HAP-1 (cell line): Measurements from ENCODE around the gene ATP1A4.
A peak's percentile ranks its signal among the peaks of the same experiment; 100 is the strongest.

Source experiments
- DNase-seq, 2 experiments: peaks; one replicate each; pipeline ENCODE4 v3.0.0-alpha.2; 2016 to 2020; ENCODE audit warnings: low spot score in 2 of 2
- H3K27me3 ChIP-seq: fragments of 250-450 bp; sonication (Bioruptor Pico); 2 replicates; pipeline ENCODE4 v1.5.1; 2020; ENCODE audit warnings: low read depth, mild to moderate bottlenecking, moderate library complexity
- H3K36me3 ChIP-seq: fragments of 250-450 bp; sonication (Bioruptor Pico); replicated peaks from 2 replicates; pipeline ENCODE4 v1.5.1; 2020; ENCODE audit warnings: mild to moderate bottlenecking
- H3K4me1 ChIP-seq: fragments of 250-450 bp; sonication (Bioruptor Pico); 2 replicates; pipeline ENCODE4 v1.5.1; 2020; ENCODE audit warnings: mild to moderate bottlenecking
- H3K4me3 ChIP-seq: fragments of 250-450 bp; sonication (Bioruptor Pico); 2 replicates; pipeline ENCODE4 v1.5.1; 2020; ENCODE audit warnings: mild to moderate bottlenecking, moderate library complexity
- H3K9me3 ChIP-seq: fragments of 250-450 bp; sonication (Bioruptor Pico); 2 replicates; pipeline ENCODE4 v1.5.1; 2020; ENCODE audit warnings: mild to moderate bottlenecking, moderate library complexity
- in situ Hi-C: fragments of 300-500 bp; cut with MboI; formaldehyde crosslinking; loops from 3 replicates; pipeline ENCODE4 v1.14.3; 2020; ENCODE audit warnings: low sequenced_read_pairs, inconsistent platforms, mixed read lengths

Gene ATP1A4

DNA sequence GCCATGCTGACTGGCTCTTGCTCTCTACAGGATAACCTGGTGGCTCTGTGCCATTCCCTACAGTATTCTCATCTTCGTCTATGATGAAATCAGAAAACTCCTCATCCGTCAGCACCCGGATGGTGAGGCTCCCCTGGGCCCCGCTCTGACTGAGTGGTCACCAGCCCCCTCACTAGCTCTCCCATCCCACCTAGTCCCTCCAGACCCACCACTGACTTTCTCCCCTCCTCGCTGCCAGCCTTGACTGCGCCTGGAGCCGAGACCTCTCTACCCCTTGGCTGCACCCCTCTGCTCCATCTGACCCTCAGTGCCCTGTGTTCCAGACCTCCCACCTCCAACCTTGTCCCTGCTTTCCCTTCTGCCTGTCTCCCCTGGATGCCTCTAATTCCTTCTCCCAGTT, 34.8 kb downstream of the ATP1A4 start:
- Histone ChIP-seq H3K9me3 (no peaks in the 10 kb centered on the region), H3K4me3 (no peak overlapping the region), H3K36me3 (no peaks in the 10 kb centered on the region), H3K27me3 (no peaks in the 10 kb centered on the region; the same call in 1 of the 2 replicates), H3K4me1 (no peaks in the 10 kb centered on the region)
- in situ Hi-C loops: no loop called here
- no peak for DNase-seq

DNA sequence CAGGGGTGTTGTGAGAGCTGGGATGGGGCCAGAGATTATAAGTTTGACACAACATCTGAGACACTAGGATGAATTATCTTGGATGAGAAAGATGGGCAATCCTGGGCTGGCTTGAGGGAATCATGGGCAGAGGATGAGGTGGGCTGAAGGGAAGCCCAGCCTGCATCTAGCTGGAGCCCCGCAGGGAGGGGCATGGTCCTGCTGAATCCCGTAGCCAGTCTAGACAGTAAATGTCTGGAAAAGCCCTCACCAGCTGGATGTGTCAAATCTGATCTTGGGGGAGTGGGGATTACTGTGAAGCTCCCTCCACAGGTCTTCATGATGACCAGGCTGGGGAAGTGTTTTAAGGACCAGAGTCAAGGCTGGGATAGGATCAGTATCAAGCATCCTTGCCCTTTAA, 35.3 kb downstream of the ATP1A4 start:
- in situ Hi-C loops: no loop called here
- H3K4me3 ChIP-seq: no peak overlapping the region
- H3K27me3 ChIP-seq: no peaks in the 10 kb centered on the region; the same call in 1 of the 2 replicates
- no peaks in the 10 kb centered on the region for H3K4me1 ChIP-seq
- DNase-seq: no peak
- no peaks in the 10 kb centered on the region for H3K9me3 ChIP-seq
- no peaks in the 10 kb centered on the region for H3K36me3 ChIP-seq

DNA sequence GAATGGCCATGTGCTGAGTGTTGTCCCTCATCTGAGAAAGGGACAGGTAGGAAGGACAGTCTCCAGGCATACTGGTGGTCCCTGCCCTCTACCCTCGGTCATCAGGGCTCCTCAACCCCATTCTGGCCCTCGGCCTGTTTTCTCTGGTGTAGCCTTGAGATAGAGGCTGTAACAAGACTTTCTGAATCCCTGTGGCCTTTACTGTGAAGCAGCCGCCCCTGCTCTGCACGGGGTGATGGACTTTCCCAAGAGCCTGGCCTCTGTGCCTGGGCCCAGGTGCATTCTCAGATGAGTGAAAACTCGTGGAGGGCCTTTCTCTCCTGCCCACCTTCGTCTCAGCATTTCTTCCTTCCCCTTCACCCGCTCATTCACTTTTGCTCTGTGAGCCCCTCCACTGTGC, 36.0 kb downstream of the ATP1A4 start:
- Histone ChIP-seq H3K4me3 (no peak overlapping the region), H3K4me1 (no peaks in the 10 kb centered on the region), H3K27me3 (no peaks in the 10 kb centered on the region; the same call in 1 of the 2 replicates), H3K9me3 (no peaks in the 10 kb centered on the region), H3K36me3 (no peaks in the 10 kb centered on the region)
- no peak for DNase-seq
- in situ Hi-C loops: no loop called here

DNA sequence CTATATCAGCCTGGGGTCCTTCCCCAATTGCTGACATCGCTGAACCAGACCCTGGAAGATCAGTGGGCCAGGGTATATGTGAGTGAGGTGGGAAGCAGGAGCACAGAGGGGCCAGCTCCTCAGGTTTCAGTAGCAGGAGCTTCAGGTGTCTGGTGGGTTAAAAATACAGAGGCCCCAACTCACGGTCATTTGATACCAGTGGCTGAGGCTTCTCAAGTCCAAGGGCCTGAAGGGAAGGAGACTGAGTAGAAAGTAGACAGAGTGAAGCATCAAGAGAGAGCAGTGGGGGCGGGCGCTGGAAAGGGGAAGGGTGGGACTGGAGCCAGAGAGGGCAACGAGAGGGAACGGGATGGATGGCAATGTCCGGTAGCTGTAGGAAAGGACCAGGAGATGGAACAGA, 36.9 kb downstream of the ATP1A4 start:
- no peak for DNase-seq
- in situ Hi-C loops: no loop called here
- peaks cover 3% of the 10 kb centered on the region; the same call in 1 of the 2 replicates for H3K4me1 ChIP-seq
- H3K36me3 ChIP-seq: no peaks in the 10 kb centered on the region
- H3K27me3 ChIP-seq: peaks cover 2% of the 10 kb centered on the region; the same call in 1 of the 2 replicates
- H3K9me3 ChIP-seq: no peaks in the 10 kb centered on the region
- no peak overlapping the region for H3K4me3 ChIP-seq

DNA sequence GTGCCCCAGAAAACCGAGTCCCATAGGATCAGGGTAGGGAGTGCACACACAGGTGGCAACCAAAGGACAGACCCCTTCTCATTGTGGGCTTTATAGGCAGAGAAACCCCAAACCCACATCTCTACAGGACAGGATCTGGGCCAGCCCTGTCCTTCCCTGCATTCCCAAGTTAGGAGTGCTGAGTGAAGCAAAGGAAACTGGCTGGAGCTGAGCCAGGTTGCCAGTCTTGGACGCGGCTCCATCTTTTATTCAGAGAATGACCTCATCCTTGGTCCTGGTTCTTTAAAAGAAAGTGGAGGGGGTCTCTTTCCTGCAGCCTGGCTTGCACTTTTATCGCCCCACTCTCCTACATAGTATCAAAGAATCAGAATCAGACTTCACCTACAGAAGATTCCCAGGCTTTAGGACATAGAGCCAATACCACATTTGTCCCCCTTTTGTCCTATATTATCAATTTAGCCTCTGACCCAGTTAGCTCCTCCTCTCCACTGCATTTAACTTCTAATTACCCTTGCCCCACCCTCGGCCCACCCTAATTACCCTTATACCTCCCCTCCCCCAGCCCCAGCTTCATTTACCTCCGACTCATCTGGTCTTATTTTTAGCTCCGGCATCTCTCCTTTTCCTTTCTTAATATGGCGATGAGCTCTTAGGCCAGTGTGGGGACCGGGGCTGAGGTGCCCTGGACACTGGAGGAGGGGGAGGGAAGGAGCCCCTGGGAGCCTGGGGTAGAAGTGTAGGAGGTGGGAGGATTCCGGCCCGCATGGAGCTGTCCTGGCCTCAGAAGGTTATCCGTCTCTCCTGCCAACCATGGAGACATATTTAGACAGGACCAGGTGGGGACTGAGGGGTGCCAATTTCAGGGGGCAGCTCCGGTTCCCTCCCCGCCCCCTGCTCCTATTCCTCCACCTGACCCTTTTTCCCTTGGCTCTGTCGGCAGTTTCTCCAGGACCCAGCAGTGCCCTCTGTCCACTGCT, 38.5 kb downstream of the ATP1A4 start, which contains the start of gene CASQ1:
Gene CASQ1 (plus strand): TSS at position 927 of the 977 bp plus-strand sequence. CDS start 177 bp downstream, outside the sequence.
- peaks cover 4% of the 10 kb centered on the region; the same call in 1 of the 2 replicates for H3K4me1 ChIP-seq
- in situ Hi-C loops: loop anchor here (5.0 kb wide), 1 partner anchor 102 kb away; no protein-coding TSS in a partner anchor
- peaks cover 2% of the 10 kb centered on the region; the same call in 1 of the 2 replicates for H3K27me3 ChIP-seq
- no peak within 1 kb of the TSS for H3K4me3 ChIP-seq
- DNase-seq: no peak
- no peaks in the 10 kb centered on the region for H3K36me3 ChIP-seq
- no peaks in the 10 kb centered on the region for H3K9me3 ChIP-seq

DNA sequence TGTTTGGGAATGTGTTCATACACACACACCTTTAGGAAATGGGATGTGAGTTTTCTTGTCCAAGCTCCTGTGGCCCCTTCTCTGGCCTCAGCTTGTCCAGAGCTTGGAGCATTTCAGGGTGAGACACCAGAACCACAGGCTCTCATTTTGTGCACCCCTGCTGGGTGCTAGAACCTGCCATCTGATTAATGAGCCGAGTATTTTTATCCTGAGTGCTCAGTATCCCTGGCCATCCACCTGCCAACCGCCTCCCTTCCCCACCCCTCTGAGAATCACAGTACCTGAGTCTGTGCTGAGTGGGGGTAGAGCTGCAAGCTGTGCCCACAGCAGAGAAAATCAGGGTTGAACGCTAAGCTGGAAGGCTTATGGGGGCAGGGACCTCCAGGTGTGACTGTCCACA, 40.4 kb downstream of the ATP1A4 start:
- H3K4me1 ChIP-seq: peaks cover 4% of the 10 kb centered on the region; the same call in 1 of the 2 replicates

DNA sequence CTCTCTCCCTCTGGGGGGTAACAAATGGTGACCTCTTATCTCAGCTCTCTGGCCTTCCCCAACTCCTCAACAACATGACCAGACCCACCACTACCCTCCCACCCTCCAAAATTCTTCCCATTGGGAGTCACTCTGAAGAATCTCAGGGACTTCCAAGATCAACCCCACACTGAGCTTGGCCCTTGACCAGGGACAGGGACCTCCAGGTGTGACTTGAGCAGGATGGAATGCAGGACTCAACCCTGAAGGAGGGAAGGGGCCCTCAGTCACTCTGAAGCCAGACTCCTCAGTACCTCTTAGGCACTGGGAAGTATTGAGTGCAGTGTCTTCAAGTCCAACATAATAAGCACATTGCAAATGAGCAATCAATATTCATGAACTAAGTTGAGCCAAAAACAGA, 40.8 kb downstream of the ATP1A4 start:
- H3K27me3 ChIP-seq: peaks cover 2% of the 10 kb centered on the region; the same call in 1 of the 2 replicates
- in situ Hi-C loops: loop anchor here (5.0 kb wide), 1 partner anchor 100 kb away; no protein-coding TSS in a partner anchor
- H3K9me3 ChIP-seq: no peaks in the 10 kb centered on the region
- H3K36me3 ChIP-seq: no peaks in the 10 kb centered on the region
- H3K4me1 ChIP-seq: peaks cover 4% of the 10 kb centered on the region; the same call in 1 of the 2 replicates
- DNase-seq: no peak
- H3K4me3 ChIP-seq: no peak overlapping the region

More for the DNA sequence above, 40.4 kb downstream of the ATP1A4 start:
- no peak overlapping the region for H3K4me3 ChIP-seq
- no peaks in the 10 kb centered on the region for H3K9me3 ChIP-seq
- no peak for DNase-seq
- peaks cover 2% of the 10 kb centered on the region; the same call in 1 of the 2 replicates for H3K27me3 ChIP-seq
- in situ Hi-C loops: loop anchor here (5.0 kb wide), 1 partner anchor 101 kb away; no protein-coding TSS in a partner anchor
- H3K36me3 ChIP-seq: no peaks in the 10 kb centered on the region

DNA sequence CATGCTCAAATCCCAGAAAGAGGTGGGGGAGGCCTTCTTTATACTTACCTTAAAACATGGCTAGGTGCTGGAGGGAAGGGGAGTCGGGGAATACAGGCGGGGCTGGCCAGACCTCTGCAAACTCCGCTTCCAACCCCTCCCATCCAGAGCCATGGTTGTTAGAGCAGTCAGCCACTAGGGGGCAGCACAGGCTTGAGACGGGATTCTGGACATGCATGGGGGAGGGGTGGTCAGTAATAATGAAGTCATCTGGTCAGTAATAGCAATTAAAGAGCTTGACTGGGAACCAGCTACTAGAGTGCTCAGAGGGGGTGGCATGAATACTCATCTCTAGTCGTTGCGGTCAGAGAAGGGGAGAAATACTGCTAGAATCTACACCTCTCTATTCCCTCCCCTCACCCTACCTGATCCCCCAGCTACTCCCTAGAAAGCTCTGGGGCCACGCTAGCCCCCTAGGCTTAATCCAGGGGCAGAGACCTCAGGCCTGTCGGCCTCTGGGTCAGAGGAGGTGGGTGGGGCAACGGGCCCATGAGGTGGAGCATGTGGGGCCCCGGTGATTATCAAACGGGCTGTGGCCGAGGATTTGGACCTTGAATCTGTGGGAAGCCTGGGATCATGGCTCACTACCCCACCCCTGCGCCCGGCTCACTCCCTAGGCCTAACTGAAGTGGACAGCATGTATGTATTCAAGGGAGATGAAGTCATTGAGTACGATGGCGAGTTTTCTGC, 41.9 kb downstream of the ATP1A4 start:
- Histone ChIP-seq H3K27me3 (peaks cover 2% of the 10 kb centered on the region; the same call in 1 of the 2 replicates), H3K9me3 (no peaks in the 10 kb centered on the region), H3K4me3 (no peak overlapping the region), H3K4me1 (peaks cover 4% of the 10 kb centered on the region; the same call in 1 of the 2 replicates), H3K36me3 (no peaks in the 10 kb centered on the region)
- in situ Hi-C loops: loop anchor here (5.0 kb wide), 1 partner anchor 99 kb away; no protein-coding TSS in a partner anchor
- DNase-seq: peak; percentile 72 to 93

DNA sequence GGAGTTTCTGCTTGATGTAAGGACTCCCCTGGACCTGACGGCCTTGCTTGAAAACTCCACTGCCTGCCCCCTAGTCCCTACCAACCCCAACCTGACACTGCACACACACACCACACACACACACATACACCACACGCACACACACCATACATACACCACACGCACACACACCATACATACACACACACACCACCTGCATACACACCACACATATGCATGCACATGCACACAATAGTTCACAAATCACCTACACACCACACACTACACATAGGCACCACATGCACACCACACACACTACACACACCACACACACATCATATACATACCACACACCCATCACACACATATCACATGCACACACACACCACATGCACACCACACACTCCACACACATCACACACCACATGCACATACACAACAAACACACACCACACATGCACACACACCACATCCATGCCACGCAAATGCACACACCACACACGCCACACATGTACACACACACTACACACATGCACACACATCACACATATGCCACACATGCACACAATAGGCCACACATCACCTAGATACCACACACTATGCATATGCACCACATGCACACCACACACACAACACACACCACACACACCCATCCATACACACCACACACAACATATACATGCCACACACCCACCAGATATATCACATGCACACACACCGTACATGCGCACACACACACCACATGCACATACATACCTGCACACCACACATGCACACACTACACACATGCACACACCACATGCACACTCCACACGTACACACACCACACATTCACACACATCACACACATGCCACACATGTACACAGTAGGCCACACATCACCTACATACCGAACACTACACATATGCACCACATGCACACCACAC, 42.7 kb downstream of the ATP1A4 start:
- H3K36me3 ChIP-seq: no peaks in the 10 kb centered on the region
- H3K27me3 ChIP-seq: peaks cover 2% of the 10 kb centered on the region; the same call in 1 of the 2 replicates
- in situ Hi-C loops: loop anchor here (5.0 kb wide), 1 partner anchor 98 kb away; no protein-coding TSS in a partner anchor
- no peaks in the 10 kb centered on the region for H3K9me3 ChIP-seq
- H3K4me3 ChIP-seq: no peak overlapping the region
- H3K4me1 ChIP-seq: peaks cover 4% of the 10 kb centered on the region; the same call in 1 of the 2 replicates
- DNase-seq: no peak

DNA sequence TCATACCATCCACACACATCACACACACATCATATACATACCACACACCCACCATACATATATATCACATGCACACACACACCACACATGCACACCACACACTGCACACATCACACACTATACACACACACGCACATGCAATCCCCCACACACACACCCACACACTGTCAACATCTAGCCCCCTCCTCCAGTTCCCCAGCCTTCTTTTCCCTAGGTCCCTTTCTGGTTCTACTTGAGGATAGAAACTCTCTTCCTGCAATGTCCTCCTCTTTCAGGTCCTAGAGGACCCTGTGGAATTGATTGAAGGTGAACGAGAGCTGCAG, 43.3 kb downstream of the ATP1A4 start:
- in situ Hi-C loops: loop anchor here (5.0 kb wide), 1 partner anchor 98 kb away; no protein-coding TSS in a partner anchor
- peaks cover 4% of the 10 kb centered on the region; the same call in 1 of the 2 replicates for H3K4me1 ChIP-seq
- no peaks in the 10 kb centered on the region for H3K36me3 ChIP-seq
- H3K9me3 ChIP-seq: no peaks in the 10 kb centered on the region
- no peak overlapping the region for H3K4me3 ChIP-seq
- DNase-seq: no peak
- H3K27me3 ChIP-seq: peaks cover 2% of the 10 kb centered on the region; the same call in 1 of the 2 replicates

DNA sequence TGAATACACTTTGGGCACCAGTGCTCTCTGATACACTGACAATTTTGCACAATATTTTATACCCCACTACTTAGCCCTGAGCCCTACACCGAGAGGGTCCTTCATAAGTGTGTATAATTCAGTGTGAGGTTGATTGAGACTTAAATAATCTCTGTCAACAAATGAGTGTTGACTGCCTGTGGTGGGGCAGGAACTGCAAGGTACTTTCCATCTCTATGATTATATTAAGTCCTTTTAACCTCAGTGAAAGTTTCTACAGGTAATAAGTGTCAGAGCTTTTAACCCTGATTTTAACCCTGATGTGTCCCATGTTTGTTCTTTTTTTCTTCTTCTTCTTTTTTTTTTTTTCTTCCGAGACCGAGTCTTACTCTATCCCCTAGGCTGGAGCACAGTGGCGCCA, 44.7 kb downstream of the ATP1A4 start:
- in situ Hi-C loops: no loop called here
- H3K4me3 ChIP-seq: no peak overlapping the region
- DNase-seq: no peak

DNA sequence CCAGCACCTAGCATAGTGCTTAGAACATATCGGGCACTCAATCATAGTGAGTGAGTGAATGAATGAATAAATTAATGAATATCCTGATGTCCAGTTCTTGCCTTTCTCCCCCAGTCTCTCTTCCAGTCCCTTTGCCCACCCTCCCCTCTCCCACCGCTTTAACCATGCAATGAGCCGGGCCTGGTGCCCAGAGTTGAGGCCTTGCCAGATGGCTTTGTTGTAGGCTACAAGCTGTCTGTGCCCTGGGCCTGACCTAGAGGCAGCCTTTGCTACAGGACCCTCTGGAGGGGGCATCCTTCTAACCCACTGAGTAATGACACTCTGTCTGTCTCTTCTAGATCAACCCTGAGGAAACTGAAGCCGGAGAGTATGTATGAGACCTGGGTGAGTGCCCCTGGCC, 45.8 kb downstream of the ATP1A4 start:
- no peak for DNase-seq
- peaks cover 2% of the 10 kb centered on the region; the same call in 1 of the 2 replicates for H3K27me3 ChIP-seq
- H3K9me3 ChIP-seq: no peaks in the 10 kb centered on the region
- H3K4me1 ChIP-seq: peaks cover 4% of the 10 kb centered on the region; the same call in 1 of the 2 replicates
- H3K36me3 ChIP-seq: no peaks in the 10 kb centered on the region
- no peak overlapping the region for H3K4me3 ChIP-seq
- in situ Hi-C loops: no loop called here

More for the DNA sequence above, 44.7 kb downstream of the ATP1A4 start:
- peaks cover 4% of the 10 kb centered on the region; the same call in 1 of the 2 replicates for H3K4me1 ChIP-seq
- H3K27me3 ChIP-seq: peaks cover 2% of the 10 kb centered on the region; the same call in 1 of the 2 replicates
- H3K9me3 ChIP-seq: no peaks in the 10 kb centered on the region
- H3K36me3 ChIP-seq: no peaks in the 10 kb centered on the region
